OCI-M1 (cell line): ENCODE results near the gene DVL2.

Experiments
- DNase-seq: peaks from one replicate; lab custom pipeline; 2025; lab: John Stamatoyannopoulos, UW

The DVL2 gene

GRCh38 chr17:7234083-7234951, at the start of gene DVL2:
TSS of gene DVL2 (minus strand) at chr17:7234517. CDS start at chr17:7234262, 255 bp downstream.
- DNase-seq, result peak; percentile 98

GRCh38 chr17:7283471-7284216, 49.3 kb upstream of the DVL2 start:
- no peak for DNase-seq

- DNase-seq, result peak; percentile 78
Measured at GRCh38 chr17:7282752-7283321, 48.5 kb upstream of the DVL2 start.

DNA sequence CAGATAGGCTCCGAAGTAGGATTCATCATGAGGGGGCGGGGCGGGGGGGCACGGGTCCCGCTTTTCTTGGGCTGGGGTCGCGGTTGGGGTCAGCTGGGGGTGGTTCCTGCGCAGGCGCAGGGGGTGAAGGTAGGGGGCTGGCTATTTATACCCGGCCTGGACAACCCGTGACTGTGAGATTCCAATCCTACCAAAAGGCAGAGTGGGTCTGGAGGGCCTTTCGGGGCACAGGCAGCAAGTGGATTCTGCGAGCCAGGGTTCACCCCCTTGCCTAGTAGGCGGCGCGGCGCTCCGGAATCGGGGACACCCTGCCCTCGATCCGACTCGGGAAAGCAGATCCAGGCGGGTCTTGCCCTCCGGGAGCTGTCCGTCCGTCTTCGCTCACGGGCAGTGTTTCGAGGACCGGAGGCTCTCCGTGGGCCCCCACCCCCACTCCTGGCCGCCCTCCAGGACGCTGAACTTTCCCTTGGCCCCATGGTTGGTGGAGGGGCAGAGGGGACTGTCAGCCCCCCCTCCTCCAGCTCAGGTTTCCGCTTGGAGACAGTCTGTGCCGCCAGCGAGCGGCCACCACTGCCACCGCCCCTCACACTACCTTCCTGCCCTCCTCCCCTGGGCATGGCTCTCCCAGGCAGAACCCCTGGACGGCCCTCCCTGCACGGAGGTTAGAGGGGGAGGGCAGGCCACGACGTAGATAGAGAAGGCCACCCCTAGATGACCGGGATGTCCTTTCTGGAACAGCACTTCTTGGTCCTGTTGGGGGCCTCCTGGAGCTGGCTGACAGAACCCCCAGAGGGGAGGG, 47.8 kb upstream of the DVL2 start:
- no peak for DNase-seq

DNA sequence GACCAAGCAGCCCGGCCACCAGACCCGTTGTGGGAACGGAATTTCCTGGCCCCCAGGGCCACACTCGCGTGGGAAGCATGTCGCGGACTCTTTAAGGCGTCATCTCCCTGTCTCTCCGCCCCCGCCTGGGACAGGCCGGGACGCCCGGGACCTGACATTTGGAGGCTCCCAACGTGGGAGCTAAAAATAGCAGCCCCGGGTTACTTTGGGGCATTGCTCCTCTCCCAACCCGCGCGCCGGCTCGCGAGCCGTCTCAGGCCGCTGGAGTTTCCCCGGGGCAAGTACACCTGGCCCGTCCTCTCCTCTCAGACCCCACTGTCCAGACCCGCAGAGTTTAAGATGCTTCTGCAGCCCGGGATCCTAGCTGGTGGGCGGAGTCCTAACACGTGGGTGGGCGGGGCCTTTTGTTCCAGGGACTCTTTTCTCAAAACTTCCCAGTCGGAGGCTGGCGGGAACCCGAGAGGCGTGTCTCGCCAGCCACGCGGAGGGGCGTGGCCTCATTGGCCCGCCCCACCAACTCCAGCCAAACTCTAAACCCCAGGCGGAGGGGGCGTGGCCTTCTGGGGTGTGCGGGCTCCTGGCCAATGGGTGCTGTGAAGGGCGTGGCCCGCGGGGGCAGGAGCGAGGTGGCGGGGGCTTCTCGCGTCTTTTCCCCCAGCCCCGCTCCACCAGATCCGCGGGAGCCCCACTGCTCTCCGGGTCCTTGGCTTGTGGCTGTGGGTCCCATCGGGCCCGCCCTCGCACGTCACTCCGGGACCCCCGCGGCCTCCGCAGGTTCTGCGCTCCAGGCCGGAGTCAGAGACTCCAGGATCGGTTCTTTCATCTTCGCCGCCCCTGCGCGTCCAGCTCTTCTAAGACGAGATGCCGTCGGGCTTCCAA, 47.0 kb upstream of the DVL2 start, which contains the start of gene SLC2A4:
Gene SLC2A4 (plus strand): TSS at position 645 of the 879 bp plus-strand sequence. CDS start 217 bp downstream, at position 862.
- peak; percentile 99 for DNase-seq

GRCh38 chr17:7280519-7281073, 46.3 kb upstream of the DVL2 start:
- peak; percentile 96 for DNase-seq

DNA sequence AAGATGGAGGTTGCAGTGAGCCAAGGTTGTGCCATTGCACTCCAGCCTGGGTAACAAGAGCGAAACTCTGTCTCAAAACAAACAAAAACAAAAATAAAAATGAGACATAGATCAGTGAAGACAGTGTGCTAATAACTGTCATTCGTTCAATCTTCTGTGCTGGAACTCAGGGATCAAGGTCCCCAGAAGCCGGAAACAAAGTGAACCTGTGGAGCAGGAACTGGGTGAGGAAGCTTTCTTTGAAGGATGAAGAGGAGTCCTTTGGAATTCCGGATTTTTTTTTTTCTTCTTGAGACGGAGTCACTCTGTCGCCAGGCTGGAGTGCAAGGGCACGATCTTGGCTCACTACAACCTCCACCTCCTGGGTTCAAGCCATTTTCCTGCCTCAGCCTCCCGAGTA, 45.1 kb upstream of the DVL2 start:
- no peak for DNase-seq

DNA sequence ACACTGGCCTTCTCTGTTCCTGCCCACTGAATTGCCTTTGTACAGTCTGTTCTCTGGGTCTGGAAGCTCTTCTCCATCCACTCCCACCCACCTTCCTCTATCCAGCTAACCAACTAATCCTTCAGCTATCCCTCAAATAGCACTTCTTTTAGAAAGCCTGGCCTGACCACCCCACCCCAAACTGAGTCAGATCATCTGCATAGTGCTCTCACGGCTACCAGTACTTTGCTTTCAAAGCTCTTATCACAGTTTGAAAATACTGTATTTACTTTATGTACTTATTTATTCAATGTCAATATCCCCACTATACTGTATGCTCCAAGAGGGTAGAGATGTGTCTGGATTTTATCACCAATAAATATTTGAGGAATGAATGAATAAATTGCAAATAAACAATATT, 32.5 kb upstream of the DVL2 start:
- peak; percentile 18 for DNase-seq

DNA sequence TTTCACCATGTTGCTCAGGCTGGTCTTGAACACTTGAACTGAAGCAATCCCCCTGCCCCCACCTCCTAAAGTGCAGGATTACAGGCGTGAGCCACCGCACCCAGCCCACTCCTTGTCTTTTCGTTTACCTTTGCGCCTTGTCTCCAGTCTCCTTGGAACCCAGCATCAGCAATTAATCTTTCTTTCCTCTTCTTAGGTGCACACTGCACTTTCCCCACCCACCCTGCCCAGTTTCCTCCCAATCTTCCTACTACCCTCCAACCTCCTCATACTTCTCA, 29.4 kb upstream of the DVL2 start:
- no peak for DNase-seq

- peak; percentile 83 for DNase-seq
Measured at GRCh38 chr17:7262935-7263800, 28.9 kb upstream of the DVL2 start.

DNA sequence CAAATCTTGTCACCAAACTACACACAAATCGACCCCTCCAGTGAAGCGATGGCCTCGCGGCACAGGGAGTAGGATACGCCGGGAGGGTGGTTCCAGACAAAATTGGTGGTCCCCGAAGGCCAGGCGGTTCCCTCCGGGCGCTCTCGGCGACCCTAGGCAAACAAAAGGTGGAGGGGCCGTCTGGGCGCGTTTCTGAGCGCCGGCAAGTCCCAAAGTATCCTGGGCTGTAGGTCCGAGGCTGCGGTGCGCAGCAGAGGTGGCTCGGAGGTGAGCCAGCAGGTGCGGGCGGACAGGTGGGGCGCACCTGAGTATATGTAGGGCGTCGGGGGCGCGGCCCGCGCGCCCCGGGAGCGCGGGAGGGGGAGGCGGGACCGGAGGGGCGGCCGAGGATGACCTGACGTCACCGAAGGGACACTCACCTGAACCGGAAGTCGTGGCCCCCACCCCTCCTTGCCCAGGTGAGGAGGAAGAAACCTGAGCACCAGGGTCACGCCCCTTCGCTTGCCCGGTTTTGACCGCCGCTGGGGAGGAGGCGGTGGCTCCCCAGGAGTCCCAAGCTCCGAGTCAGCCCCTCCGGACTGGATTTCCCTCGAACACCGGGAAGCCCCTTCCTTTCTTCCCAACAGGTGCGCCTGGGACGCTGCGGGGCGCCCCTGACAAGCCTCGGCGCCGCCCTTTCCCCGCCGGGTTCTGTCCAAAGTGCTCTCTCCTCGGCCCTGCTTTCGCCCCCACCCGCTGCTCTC, 28.0 kb upstream of the DVL2 start, which contains the start of gene CLDN7:
Gene CLDN7 (minus strand): TSS at position 287 of the 743 bp plus-strand sequence. CDS start 435 bp downstream, outside the sequence.
- no peak for DNase-seq

- DNase-seq, result no peak
Measured at GRCh38 chr17:7261379-7262191, 27.3 kb upstream of the DVL2 start.

GRCh38 chr17:7260651-7261378, 26.5 kb upstream of the DVL2 start:
- DNase-seq, result peak; percentile 71

DNA sequence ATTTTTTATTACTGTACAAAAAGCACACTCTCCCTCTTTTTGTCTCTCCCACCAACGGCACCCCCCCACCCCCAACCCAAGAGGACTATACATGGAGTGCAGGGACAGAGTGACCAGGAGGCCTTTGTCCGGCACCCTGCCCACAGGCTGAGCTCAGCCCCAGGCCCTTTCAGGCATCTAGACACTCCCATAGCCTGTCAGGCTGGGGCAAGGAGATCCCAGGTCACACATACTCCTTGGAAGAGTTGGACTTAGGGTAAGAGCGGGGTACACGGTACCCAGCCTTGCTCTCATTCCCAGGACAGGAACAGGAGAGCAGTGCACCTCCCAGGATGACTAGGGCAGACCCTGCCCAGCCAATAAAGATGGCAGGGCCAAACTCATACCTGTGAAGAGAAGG, 25.8 kb upstream of the DVL2 start:
- DNase-seq, result no peak

DNA sequence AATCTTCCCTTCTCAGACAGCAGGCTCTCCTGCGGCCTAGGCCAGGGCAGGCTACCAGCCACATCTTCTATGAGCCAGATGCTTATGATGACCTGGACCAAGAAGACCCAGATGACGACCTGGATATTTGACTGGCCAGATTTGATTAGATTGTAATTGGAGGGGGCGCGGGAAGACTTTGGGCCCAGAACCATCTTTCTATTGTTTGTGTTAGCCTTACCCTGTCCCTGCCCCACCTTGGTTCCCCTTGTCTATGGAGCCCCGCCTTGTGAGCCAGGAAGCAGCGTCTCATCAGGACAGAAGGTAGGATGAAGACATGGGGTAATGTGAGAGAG, 25.2 kb upstream of the DVL2 start:
- no peak for DNase-seq

DNA sequence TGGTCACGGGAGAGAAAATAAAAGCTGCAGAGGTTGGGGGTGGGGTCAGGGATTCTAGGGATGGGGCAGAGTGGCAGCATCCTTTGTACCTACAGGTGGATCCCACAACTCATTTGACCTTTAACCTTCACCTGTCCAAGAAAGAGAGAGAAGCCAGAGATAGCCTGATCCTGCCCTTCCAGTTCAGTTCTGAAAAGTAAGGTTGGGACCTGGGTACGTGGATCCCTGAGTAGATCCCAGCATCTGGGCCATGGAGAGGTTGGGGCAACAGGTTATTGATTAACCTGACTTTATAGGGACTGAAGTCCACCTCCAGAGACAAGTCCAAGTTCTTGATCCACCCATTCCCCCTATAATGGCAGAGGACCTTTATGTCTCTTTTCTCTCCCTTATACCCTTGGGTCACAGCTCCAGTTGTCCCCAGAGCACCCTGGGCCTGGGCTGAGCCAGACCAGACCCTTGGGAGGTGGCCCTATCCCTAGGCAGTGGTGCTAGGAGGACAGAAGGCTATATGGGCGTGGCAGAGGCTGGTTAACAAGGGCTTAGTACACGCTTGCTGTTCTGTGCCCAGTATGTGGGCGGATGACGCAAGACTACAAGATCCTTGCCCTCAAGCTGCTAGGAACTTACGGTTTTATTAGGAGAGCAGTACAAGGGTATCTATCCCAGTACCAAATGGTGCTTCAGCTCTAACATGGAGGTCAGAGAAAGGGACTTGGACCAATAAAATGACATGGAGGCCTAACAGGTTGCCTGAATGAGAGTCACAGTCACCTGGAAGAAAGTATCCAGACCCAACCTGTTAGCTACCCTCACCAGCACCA, 24.6 kb upstream of the DVL2 start:
- peak; percentile 41 for DNase-seq
